ENCODE results near the gene SSBP2.

SSBP2 gene

DNA sequence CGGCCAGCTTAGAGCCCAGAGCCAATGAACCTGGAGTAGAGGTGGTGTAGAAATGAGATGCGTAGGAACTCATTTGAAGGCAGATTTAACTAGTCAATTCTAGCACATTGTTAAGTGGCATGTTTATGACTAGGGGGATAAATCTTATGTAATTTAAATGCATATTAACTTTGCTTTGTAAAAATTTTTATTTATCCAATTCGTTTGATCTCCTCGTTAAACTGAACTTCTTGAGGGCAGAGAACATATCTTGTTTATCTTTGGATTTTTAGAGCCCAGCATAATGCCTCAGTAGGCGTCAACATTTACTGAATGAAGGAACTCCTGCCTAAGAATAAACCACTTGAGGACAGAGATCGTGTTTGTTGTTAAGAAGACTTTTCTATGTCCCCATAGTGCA, 315.9 kb downstream of the SSBP2 start:
- DNase-seq (ENCODE audit: low read depth), result no peak
- TF ChIP-seq, protein P1, sequence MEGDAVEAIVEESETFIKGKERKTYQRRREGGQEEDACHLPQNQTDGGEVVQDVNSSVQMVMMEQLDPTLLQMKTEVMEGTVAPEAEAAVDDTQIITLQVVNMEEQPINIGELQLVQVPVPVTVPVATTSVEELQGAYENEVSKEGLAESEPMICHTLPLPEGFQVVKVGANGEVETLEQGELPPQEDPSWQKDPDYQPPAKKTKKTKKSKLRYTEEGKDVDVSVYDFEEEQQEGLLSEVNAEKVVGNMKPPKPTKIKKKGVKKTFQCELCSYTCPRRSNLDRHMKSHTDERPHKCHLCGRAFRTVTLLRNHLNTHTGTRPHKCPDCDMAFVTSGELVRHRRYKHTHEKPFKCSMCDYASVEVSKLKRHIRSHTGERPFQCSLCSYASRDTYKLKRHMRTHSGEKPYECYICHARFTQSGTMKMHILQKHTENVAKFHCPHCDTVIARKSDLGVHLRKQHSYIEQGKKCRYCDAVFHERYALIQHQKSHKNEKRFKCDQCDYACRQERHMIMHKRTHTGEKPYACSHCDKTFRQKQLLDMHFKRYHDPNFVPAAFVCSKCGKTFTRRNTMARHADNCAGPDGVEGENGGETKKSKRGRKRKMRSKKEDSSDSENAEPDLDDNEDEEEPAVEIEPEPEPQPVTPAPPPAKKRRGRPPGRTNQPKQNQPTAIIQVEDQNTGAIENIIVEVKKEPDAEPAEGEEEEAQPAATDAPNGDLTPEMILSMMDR (conservative IDR thresholded peaks at IDR 0.05; ENCODE audit: low read depth, low read length), result no peak

DNA sequence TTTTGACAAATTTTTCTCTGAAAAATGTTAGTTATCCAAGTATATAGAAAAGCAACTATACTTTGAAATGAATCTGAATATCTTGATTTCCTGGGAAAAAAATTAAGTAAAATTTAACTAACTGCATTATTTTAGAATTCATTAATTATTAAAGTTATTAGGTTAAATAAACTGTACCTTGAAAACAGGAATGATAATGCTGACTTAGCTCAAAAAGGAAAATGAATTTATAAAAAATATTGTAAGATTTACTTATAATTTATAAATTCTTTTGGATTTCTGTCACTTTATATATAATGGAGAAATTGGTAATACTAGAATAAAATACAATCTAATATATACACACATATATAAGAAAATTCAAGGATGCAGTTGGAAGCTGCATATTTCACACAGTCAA, 320.9 kb downstream of the SSBP2 start:
- H3K4me3 ChIP-seq (ENCODE audit: low read length), result no peak overlapping the region
- TF ChIP-seq, protein P1 (conservative IDR thresholded peaks at IDR 0.05; ENCODE audit: low read depth, low read length), result no peak
- no peak for DNase-seq (ENCODE audit: low read depth)

More for the DNA sequence above, 315.9 kb downstream of the SSBP2 start:
- H3K4me3 ChIP-seq (ENCODE audit: low read length), result no peak overlapping the region

DNA sequence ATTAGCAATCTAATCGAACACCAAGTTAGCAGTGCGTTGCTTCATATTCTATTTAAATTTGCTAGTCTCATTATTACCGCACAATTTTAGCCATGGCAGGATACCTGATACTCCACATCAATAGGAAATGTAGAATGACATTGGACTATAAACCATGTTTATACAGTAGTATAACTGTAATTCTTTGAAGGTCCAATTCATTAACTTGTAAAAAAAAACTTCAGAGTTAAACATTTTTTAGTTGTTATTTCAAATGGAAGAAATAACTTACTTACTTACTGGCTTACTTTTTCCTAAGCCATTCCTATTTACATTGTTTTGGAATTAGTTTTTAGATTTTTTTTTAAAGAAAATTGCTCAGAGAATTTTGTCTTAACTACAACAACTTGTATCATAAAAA, 321.5 kb downstream of the SSBP2 start:
- H3K4me3 ChIP-seq (ENCODE audit: low read length), result no peak overlapping the region
- DNase-seq (ENCODE audit: low read depth), result no peak
- TF ChIP-seq, protein P1 (conservative IDR thresholded peaks at IDR 0.05; ENCODE audit: low read depth, low read length), result no peak

DNA sequence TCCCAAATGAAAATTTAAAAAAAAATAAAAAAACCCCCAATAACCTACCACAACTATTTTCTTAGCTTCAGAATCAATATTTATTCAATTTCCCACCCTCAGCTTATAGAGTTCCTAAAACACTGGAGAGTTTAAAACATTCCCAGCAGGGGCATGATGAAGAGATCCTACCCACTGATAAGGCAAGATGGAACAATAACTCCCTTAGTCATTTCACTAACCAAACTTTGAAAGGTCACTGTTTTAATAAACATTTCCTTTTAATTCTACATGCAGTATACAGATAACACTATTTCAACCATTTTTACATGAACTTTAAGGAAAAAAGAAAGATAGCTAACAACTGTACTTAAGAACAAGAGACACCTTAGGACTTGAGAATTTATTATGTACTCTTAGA, 322.0 kb downstream of the SSBP2 start:
- no peak overlapping the region for H3K4me3 ChIP-seq (ENCODE audit: low read length)
- no peak for DNase-seq (ENCODE audit: low read depth)
- TF ChIP-seq, protein P1 (conservative IDR thresholded peaks at IDR 0.05; ENCODE audit: low read depth, low read length), result no peak

DNA sequence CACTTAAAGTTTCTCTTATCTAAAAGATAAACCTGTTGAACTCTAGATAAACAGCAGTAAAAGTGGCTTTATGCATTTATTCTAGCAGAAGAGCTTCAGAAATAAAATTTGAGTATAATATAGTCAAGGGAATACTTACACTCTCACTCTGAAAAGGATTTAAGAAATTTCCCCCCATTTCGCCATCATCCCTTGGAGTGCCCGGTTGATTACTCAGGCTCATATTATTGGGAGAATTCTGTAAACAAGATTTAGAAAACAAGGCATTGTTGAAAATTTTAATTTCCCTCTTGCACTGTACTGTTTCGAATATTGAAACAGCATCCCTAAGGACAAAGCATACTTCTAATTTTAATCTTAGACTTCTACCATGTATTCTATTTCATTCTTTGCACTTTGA, 322.5 kb downstream of the SSBP2 start:
- no peak for DNase-seq (ENCODE audit: low read depth)
- no peak overlapping the region for H3K4me3 ChIP-seq (ENCODE audit: low read length)
- TF ChIP-seq, protein P1 (conservative IDR thresholded peaks at IDR 0.05; ENCODE audit: low read depth, low read length), result no peak

DNA sequence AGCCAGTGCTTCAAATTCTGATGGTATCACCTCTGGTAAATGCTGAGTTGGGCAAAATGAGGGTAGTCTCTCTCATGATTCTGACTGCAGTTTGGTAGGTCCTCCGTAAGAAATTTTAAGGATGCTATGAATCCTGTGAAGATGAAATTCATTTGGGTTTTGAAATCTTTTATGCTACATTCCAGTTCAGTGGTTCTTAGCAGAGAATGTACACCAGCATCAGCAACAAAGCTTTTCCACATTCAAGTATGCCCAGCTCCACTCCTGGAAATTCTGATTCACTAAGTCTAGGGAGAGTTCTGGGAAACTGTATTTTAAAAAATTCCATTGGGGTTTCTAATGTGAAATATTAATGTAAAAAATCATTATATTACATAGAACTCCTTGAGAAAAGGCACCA, 323.3 kb downstream of the SSBP2 start:
- DNase-seq (ENCODE audit: low read depth), result no peak
- TF ChIP-seq, protein P1 (conservative IDR thresholded peaks at IDR 0.05; ENCODE audit: low read depth, low read length), result no peak

DNA sequence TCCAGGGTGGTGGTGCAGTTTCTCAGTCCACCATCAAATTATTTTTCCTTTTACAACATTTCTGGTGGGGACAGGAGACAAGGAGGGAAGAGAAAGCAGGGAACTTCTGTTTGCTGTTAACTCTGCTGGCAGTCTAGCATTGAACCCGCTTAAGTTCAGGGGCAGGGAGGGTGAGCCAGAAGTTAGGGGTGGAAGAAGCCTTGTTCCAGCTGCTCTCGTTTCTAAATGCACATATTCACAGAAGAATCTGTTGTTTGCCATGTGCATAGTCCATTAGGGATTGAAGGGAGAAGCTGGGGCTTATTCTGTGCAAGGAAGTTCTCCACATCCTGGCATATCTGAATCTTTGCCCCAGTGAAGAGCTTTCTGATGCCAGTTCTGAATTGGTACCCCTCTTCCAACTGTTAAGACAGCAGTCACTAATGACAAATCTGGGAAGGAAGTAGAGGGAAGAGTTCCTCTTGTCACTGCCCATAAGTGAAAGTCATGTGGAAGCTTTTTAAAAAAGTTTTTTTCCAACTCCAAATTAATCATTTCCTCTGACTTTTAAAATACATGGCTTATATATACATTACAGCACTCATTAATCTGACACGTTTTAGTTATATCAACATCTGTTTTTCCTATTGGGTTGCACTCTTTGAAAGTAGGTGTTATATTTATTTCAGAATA, 324.4 kb downstream of the SSBP2 start:
- TF ChIP-seq, protein P1 (conservative IDR thresholded peaks at IDR 0.05; ENCODE audit: low read depth, low read length), result no peak
- DNase-seq (ENCODE audit: low read depth), result no peak
- no peak overlapping the region for H3K4me3 ChIP-seq (ENCODE audit: low read length)

More for the DNA sequence above, 323.3 kb downstream of the SSBP2 start:
- H3K4me3 ChIP-seq (ENCODE audit: low read length), result no peak overlapping the region
